Muscle of leg (tissue), 11 donors: ENCODE results near the gene SORBS1. TPM values are rescaled to one million over a fixed set of nuclear protein-coding genes. Genes with fewer than 3 reads are reported as not detected.

Experiments
- DNase-seq: peaks from one replicate; pipeline ENCODE4 v3.0.0; 2013
- H3K27ac ChIP-seq: one replicate; pipeline ENCODE4 v1.5.1; 2013; ENCODE audit warnings: mild to moderate bottlenecking, low read length, control low read depth
- H3K27me3 ChIP-seq: one replicate; pipeline ENCODE4 v1.6.1; 2013; ENCODE audit warnings: low read length; ENCODE audit not compliant: control insufficient read depth, insufficient read depth
- H3K36me3 ChIP-seq: one replicate; pipeline ENCODE4 v1.6.1; 2013; ENCODE audit warnings: low read length; ENCODE audit not compliant: control insufficient read depth, insufficient read depth
- H3K4me1 ChIP-seq: one replicate; pipeline ENCODE4 v1.6.1; 2013; ENCODE audit warnings: low read length; ENCODE audit not compliant: control insufficient read depth, insufficient read depth
- H3K4me3 ChIP-seq: one replicate; pipeline ENCODE4 v1.5.1; 2013; ENCODE audit warnings: low read length, control low read depth
- H3K9me3 ChIP-seq: replicated peaks from 2 replicates; pipeline ENCODE4 v1.6.1; 2013; ENCODE audit warnings: low read depth, low read length; ENCODE audit not compliant: control insufficient read depth
- WGBS: methylation state at CpG from one replicate; pipeline ENCODE4 v1.1.5; 2013; ENCODE audit warnings: missing lambda C conversion rate; ENCODE audit not compliant: insufficient coverage; 5-methylcytosine and 5-hydroxymethylcytosine counted together
- polyA plus RNA-seq, 8 donors: library from polyadenylated mRNA; unstranded; fragments of 120-200 nt; gene quantifications; one replicate each; pipeline versions ENCODE4 v1.2.1 to v1.2.3, GENCODE V29; 2013; ENCODE audit warnings: inconsistent platforms in 1 of 8, low replicate concordance in 1 of 8; ENCODE audit not compliant: insufficient read length in 8 of 8, insufficient read depth in 1 of 8
- total RNA-seq: library from RNA; stranded (reverse); fragments of 120-200 nt; gene quantifications from one replicate; pipeline ENCODE4 v1.2.4, GENCODE V29; 2013

SORBS1 gene
- total and polyA plus RNA-seq, 9 donors = 50.4 to 104 (median 57.8) TPM

DNA sequence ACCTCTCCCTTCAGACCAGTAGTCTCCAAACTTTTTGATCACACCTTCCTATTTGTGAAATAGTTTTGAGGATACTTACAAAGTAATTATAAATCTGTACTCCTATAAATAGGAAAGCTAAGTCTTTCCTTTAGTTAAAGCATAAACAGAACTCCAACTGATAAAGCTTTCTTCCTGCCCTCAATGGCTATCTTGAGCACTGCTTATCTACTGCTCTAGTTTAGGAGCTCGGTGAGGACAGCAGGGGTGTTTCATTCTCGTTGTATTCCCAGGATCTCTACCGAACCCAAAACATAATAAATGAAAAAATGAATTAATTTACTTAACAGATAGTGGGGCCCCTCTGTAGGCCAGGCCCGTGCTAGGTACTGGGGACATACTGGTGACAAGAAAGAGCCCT lies 17.7 kb downstream of the SORBS1 start:
- Histone ChIP-seq H3K36me3 (no peaks in the 10 kb centered on the region), H3K4me3 (no peak overlapping the region), H3K27me3 (no peaks in the 10 kb centered on the region), H3K27ac (peak overlapping the region; percentile 54), H3K4me1 (peaks cover 54% of the 10 kb centered on the region), H3K9me3 (no peaks in the 10 kb centered on the region)
- DNase-seq = no peak
- WGBS = 80% methylated on average over 1 of the region's 4 CpGs

DNA sequence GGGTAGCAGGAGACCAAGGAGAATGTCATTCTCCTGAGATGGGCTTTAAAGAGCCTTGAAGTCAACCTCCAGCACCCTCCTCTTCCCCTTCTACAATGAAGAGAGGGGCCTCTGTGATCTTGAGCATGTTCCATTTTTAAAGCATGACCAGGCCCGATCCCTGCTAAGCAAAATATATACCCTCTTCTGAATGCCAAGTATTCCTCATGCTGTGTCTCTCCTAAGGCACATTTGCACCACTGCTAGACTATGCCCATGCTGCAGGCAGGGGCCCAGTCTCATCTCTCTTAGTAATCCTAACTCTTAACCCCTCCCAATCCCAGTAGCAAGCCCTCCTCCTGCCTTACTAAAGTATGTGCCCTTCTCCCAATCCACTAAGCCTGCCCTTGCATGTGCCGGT lies 18.4 kb downstream of the SORBS1 start:
- 73% methylated on average over 2 of the region's 2 CpGs for WGBS
- H3K9me3 ChIP-seq = no peaks in the 10 kb centered on the region
- H3K4me3 ChIP-seq = no peak overlapping the region
- H3K27me3 ChIP-seq = no peaks in the 10 kb centered on the region
- H3K4me1 ChIP-seq = peaks cover 54% of the 10 kb centered on the region
- peak overlapping the region; percentile 15 for H3K27ac ChIP-seq
- no peaks in the 10 kb centered on the region for H3K36me3 ChIP-seq
- no peak for DNase-seq

- Histone ChIP-seq H3K27ac (no peak overlapping the region), H3K4me3 (no peak overlapping the region), H3K27me3 (no peaks in the 10 kb centered on the region), H3K4me1 (peaks cover 52% of the 10 kb centered on the region), H3K9me3 (no peaks in the 10 kb centered on the region), H3K36me3 (no peaks in the 10 kb centered on the region)
- no CpG with 5 or more reads among the region's 4 CpGs for WGBS
- DNase-seq = no peak
These were observed 18.8 kb downstream of the SORBS1 start for GRCh38 chr10:95542330-95542729.

DNA sequence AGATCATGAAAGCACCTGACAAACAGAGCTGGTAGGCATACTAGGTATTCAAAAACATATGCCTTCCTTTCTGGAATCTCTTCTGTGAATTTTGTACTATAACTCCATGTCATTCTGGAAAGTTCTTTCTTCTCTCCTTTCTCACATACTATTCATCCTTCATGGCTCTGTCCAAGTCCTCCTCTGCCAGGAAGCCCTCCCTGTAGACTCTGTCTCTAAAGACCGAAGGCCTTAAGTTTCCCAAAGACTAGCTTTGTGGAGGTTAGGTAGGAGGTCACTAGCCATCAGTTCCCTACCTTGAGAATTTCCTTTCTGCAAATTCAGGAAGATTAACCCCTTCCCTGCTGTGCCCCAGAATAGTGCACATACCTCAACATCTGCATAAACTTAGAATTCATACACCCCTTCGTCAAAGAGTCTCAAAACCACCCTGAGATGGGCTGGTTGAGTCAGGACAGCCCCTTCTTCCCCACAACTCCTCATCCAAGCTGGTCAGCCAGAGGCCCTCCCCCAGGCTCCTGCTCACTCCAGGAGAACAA lies 20.6 kb downstream of the SORBS1 start:
- DNase-seq = no peak
- Histone ChIP-seq H3K9me3 (no peaks in the 10 kb centered on the region), H3K4me1 (peaks cover 49% of the 10 kb centered on the region), H3K36me3 (no peaks in the 10 kb centered on the region), H3K27me3 (no peaks in the 10 kb centered on the region), H3K27ac (no peak overlapping the region), H3K4me3 (no peak overlapping the region)
- WGBS = no CpG with 5 or more reads among the region's 2 CpGs

- no peaks in the 10 kb centered on the region for H3K36me3 ChIP-seq
These were observed 21.4 kb downstream of the SORBS1 start for GRCh38 chr10:95539560-95540284.

DNA sequence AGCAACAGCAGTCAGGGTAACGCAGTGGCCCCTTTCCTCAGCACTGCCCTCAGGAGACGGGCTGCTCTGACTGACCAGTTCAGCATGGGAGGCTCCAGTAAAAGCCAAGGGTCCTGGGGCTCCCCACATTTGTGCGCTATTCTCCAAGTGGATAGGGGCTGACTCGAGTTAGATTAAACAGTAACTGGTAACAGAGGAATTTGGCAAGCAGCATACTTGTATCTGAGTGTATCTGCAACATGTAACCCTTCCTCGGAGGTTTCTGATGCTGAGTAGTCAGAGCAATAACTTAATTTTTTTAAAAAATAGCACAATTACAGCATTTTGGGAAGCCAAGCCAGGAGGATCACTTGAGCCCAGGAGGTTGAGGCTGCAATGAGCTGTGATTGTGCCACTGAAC lies 22.8 kb downstream of the SORBS1 start:
- H3K27me3 ChIP-seq = no peaks in the 10 kb centered on the region
- no peaks in the 10 kb centered on the region for H3K9me3 ChIP-seq
- no peak for DNase-seq
- peaks cover 31% of the 10 kb centered on the region for H3K4me1 ChIP-seq
- no peak overlapping the region for H3K27ac ChIP-seq
- WGBS = 64% methylated on average over 3 of the region's 5 CpGs
- no peaks in the 10 kb centered on the region for H3K36me3 ChIP-seq
- no peak overlapping the region for H3K4me3 ChIP-seq

More at GRCh38 chr10:95539560-95540284, 21.4 kb downstream of the SORBS1 start:
- DNase-seq = no peak
- H3K9me3 ChIP-seq = no peaks in the 10 kb centered on the region
- H3K4me1 ChIP-seq = peaks cover 41% of the 10 kb centered on the region
- no peak overlapping the region for H3K27ac ChIP-seq
- no peaks in the 10 kb centered on the region for H3K27me3 ChIP-seq
- WGBS = 50% methylated on average over 1 of the region's 7 CpGs
- no peak overlapping the region for H3K4me3 ChIP-seq

DNA sequence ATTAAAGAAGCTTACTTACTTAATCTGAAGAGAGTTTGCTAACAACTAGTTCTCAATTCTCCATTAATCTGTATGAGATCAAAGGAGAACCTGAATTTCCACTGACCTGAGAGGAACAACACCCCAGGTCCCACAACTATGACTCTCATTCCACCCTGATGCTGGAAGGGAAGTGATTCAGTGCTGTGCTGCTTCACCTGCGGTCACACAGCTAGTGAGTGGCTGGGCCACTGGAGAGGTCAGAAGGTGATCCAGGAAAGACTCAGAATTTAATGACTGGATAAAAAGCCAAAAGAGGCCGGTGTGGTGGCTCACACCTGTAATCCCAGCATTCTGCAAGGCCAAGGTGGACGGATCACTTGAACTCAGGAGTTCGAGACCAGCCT lies 23.6 kb downstream of the SORBS1 start:
- peaks cover 28% of the 10 kb centered on the region for H3K4me1 ChIP-seq
- H3K27ac ChIP-seq = no peak overlapping the region

GRCh38 chr10:95536894-95537541 lies 24.2 kb downstream of the SORBS1 start:
- Histone ChIP-seq H3K36me3 (no peaks in the 10 kb centered on the region), H3K4me1 (peaks cover 29% of the 10 kb centered on the region), H3K9me3 (no peaks in the 10 kb centered on the region), H3K27me3 (no peaks in the 10 kb centered on the region), H3K27ac (no peak overlapping the region), H3K4me3 (no peak overlapping the region)
- no peak for DNase-seq
- WGBS = 84% methylated on average over 5 of the region's 8 CpGs

More for the DNA sequence above, 23.6 kb downstream of the SORBS1 start:
- H3K36me3 ChIP-seq = no peaks in the 10 kb centered on the region
- no peaks in the 10 kb centered on the region for H3K9me3 ChIP-seq
- H3K4me3 ChIP-seq = no peak overlapping the region
- H3K27me3 ChIP-seq = no peaks in the 10 kb centered on the region
- no peak for DNase-seq
- 91% methylated on average over 3 of the region's 4 CpGs for WGBS

- DNase-seq = peak; percentile 33
- Histone ChIP-seq H3K27ac (no peak overlapping the region), H3K27me3 (no peaks in the 10 kb centered on the region), H3K4me3 (no peak overlapping the region), H3K4me1 (peaks cover 22% of the 10 kb centered on the region), H3K36me3 (no peaks in the 10 kb centered on the region), H3K9me3 (no peaks in the 10 kb centered on the region)
- WGBS = 60% methylated on average over 1 of the region's 8 CpGs
These were observed 25.2 kb downstream of the SORBS1 start for GRCh38 chr10:95536017-95536416.

DNA sequence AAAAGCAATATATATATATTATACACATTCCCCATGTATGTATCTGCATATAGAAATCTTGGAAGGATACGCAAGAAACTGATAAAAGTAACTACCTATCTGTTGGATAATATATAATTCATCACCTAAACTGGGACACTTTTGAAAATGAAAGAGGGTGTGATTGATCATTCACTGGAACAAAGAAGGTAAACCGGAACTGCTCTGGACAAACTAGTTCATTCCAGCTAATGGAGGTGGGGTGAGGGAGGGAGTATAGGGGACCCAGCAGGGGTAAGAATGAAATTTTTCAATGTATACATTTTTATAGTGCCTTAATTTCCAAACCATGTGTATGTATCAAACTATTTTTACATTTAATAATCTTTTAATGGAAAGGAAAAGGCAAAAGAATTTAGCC lies 25.6 kb downstream of the SORBS1 start:
- no peak for DNase-seq
- WGBS = no CpG with 5 or more reads among the region's 2 CpGs
- no peaks in the 10 kb centered on the region for H3K9me3 ChIP-seq
- H3K36me3 ChIP-seq = no peaks in the 10 kb centered on the region
- H3K27me3 ChIP-seq = no peaks in the 10 kb centered on the region
- no peak overlapping the region for H3K4me3 ChIP-seq
- H3K4me1 ChIP-seq = peaks cover 26% of the 10 kb centered on the region
- H3K27ac ChIP-seq = no peak overlapping the region
